Chondrocyte (in vitro differentiated cells): ENCODE measurements around the gene TCF7L1. TPM values are rescaled to one million over a fixed set of nuclear protein-coding genes. Genes with fewer than 3 reads are reported as not detected.
A peak's percentile ranks its signal among the peaks of the same experiment; 100 is the strongest.

Experiments used
- DNase-seq: peaks from one replicate; pipeline ENCODE4 v3.0.0; 2021; ENCODE audit warnings: mixed read lengths, low spot score
- H3K27ac Mint-ChIP-seq: one replicate; pipeline ENCODE4 v1.8.0; 2021; ENCODE audit warnings: mild to moderate bottlenecking, moderate library complexity, mixed read lengths; ENCODE audit not compliant: unreplicated experiment
- H3K27me3 Mint-ChIP-seq: 2 replicates; pipeline ENCODE4 v1.8.0; 2021; ENCODE audit warnings: low read depth, mixed read lengths
- H3K36me3 Mint-ChIP-seq: 2 replicates; pipeline ENCODE4 v1.8.0; 2021; ENCODE audit warnings: low read depth, mixed read lengths
- H3K4me1 Mint-ChIP-seq: 2 replicates; pipeline ENCODE4 v1.8.0; 2021; ENCODE audit warnings: low read depth, mild to moderate bottlenecking, mixed read lengths
- H3K4me3 Mint-ChIP-seq: one replicate; pipeline ENCODE4 v1.8.0; 2021; ENCODE audit warnings: mild to moderate bottlenecking, moderate library complexity, mixed read lengths; ENCODE audit not compliant: unreplicated experiment
- H3K9me3 Mint-ChIP-seq: 2 replicates; pipeline ENCODE4 v1.8.0; 2021; ENCODE audit warnings: low read depth, mixed read lengths
- CTCF ChIP-seq: fragments of 200-600 bp; sonication (generic); IDR thresholded peaks from 2 replicates; pipeline ENCODE4 v1.5.0; 2021; ENCODE audit warnings: antibody characterized with exemption, mild to moderate bottlenecking, moderate library complexity
- total RNA-seq: library from RNA; stranded (reverse); gene quantifications from 3 replicates; pipeline ENCODE4 v1.2.1, GENCODE V29; 2021

TCF7L1 gene
- total RNA-seq, 1 donor from 2014 or later: 35.0 TPM

GRCh38 chr2:85282914-85283313, 149.7 kb downstream of the TCF7L1 start:
- DNase-seq: no peak
- peaks cover 5% of the 10 kb centered on the region for H3K36me3 Mint-ChIP-seq
- peaks cover 20% of the 10 kb centered on the region for H3K4me1 Mint-ChIP-seq
- H3K4me3 Mint-ChIP-seq: no peak overlapping the region
- H3K27me3 Mint-ChIP-seq: no peaks in the 10 kb centered on the region
- no peaks in the 10 kb centered on the region for H3K9me3 Mint-ChIP-seq
- no peak for TF ChIP-seq CTCF
- no peak overlapping the region for H3K27ac Mint-ChIP-seq

DNA sequence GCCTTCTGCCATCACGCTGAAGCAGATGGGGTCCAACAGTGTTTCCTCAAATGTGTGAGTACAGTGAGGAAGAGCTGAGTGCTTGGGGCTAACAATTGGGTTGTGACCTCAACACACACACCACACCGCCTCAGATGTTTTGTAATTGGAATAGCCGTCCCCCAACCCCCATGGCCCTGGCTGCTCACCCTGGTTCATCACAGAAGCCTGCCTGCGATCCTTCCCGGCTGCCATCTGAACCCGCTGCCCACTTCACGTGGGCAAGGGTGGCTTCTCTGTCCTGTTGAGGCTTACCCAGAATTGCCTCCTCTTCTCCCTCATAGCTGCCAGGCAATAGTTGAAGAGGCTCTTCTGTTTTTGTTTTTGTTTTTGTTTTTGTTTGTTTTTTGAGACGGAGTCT, 150.4 kb downstream of the TCF7L1 start:
- H3K27ac Mint-ChIP-seq: no peak overlapping the region
- no peak overlapping the region for H3K4me3 Mint-ChIP-seq
- no peak for TF ChIP-seq CTCF
- H3K27me3 Mint-ChIP-seq: no peaks in the 10 kb centered on the region
- H3K4me1 Mint-ChIP-seq: peaks cover 20% of the 10 kb centered on the region
- no peak for DNase-seq
- H3K36me3 Mint-ChIP-seq: peaks cover 5% of the 10 kb centered on the region
- H3K9me3 Mint-ChIP-seq: no peaks in the 10 kb centered on the region

DNA sequence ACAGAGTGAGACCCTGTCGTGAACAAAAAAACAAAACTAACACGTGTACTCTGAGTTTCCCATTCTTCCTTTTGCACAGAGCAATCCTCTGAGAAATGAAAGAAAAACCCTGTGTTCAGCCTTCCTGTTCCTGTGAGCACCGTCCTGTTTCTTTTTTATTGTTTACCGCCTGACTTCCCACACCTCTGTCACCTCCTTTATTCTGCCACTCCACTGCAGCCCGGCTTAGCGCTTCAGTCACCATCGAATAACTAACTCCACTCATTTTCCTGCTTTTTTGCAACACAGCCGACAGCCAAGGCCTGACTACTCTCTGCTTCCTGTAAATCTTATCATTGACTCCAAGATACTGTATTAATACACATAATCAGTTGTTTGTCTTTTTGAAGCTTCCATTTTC, 153.7 kb downstream of the TCF7L1 start:
- DNase-seq: no peak
- TF ChIP-seq CTCF: no peak
- Mint-ChIP-seq H3K27me3 (no peaks in the 10 kb centered on the region), H3K4me3 (no peak overlapping the region), H3K27ac (no peak overlapping the region), H3K4me1 (peaks cover 16% of the 10 kb centered on the region), H3K9me3 (no peaks in the 10 kb centered on the region), H3K36me3 (peaks cover 5% of the 10 kb centered on the region)

- Mint-ChIP-seq H3K27ac (peak overlapping the region; percentile 80), H3K27me3 (no peaks in the 10 kb centered on the region), H3K4me3 (no peak overlapping the region), H3K9me3 (no peaks in the 10 kb centered on the region), H3K36me3 (peaks cover 5% of the 10 kb centered on the region), H3K4me1 (peaks cover 16% of the 10 kb centered on the region)
- no peak for TF ChIP-seq CTCF
- no peak for DNase-seq
Measured at GRCh38 chr2:85287721-85288120, 154.5 kb downstream of the TCF7L1 start.

GRCh38 chr2:85288244-85288725, 155.1 kb downstream of the TCF7L1 start:
- Mint-ChIP-seq H3K27me3 (no peaks in the 10 kb centered on the region), H3K36me3 (peaks cover 6% of the 10 kb centered on the region), H3K4me3 (no peak overlapping the region), H3K27ac (peak overlapping the region; percentile 80), H3K9me3 (no peaks in the 10 kb centered on the region), H3K4me1 (peaks cover 16% of the 10 kb centered on the region)
- no peak for TF ChIP-seq CTCF
- no peak for DNase-seq
